ENCODE measurements around the gene ACP6. TPM values are rescaled to one million over a fixed set of nuclear protein-coding genes. Genes with fewer than 3 reads are reported as not detected.

ACP6 gene
- total RNA-seq, 1 donor, result 6.0 TPM

DNA sequence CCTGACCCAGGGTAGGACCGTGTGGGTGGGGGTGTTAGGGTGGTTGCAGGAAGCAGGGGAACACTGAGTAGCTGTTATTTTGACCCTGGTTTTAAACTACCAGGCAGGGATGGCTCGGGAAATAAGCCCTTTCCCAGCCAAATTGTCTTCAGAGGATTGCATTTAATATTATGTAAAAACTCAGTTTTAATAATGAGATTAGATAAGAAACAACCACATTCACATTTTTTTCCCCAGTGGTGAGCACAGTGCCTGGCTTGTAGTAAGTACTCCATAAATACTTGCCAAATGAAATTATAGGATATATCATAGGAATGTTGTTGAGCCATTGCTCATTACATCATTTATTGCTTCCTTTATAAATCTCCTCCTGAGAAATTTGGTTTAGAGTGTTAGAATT is 3.1 kb upstream of the ACP6 start:
- peak; percentile 87 for DNase-seq (ENCODE audit: low read depth)

GRCh38 chr1:147669469-147670318 is 630 bp downstream of the ACP6 start:
- peak overlapping the region; percentile 78 for H3K4me3 ChIP-seq (ENCODE audit: low read depth, low read length)
- TF ChIP-seq CTCF (IDR thresholded peaks at IDR 0.05; ENCODE audit: insufficient read depth, low read depth, low read length), result no peak
- DNase-seq (ENCODE audit: low read depth), result peak; percentile 51

More for the DNA sequence above, 3.1 kb upstream of the ACP6 start:
- no peak overlapping the region for H3K4me3 ChIP-seq (ENCODE audit: low read depth, low read length)
- TF ChIP-seq CTCF (IDR thresholded peaks at IDR 0.05; ENCODE audit: insufficient read depth, low read depth, low read length), result no peak

- H3K4me3 ChIP-seq (ENCODE audit: low read depth, low read length), result no peak overlapping the region
- TF ChIP-seq CTCF (IDR thresholded peaks at IDR 0.05; ENCODE audit: insufficient read depth, low read depth, low read length), result no peak
- DNase-seq (ENCODE audit: low read depth), result no peak
These were observed 4.8 kb downstream of the ACP6 start for GRCh38 chr1:147665521-147665920.

DNA sequence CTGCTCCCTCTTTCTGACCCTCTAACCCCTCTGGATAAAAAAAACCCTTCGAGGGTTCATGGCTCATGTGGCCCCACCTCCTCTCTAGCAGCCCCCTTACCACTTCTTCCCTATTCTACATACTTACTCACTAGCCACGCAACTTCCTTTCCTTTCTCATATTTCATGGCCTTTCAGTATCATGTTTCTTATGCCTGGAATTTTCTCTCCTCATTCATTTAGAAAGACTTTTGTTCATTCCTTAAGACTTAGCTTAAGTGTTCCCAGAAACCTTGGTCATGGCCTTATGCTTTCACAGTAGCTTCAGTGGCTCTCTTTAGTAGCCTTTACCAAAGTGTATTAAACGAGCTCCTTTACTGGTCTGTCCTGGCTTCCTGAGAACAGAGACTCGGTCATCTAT is 6.1 kb downstream of the ACP6 start:
- H3K4me3 ChIP-seq (ENCODE audit: low read depth, low read length), result no peak overlapping the region
- no peak for TF ChIP-seq CTCF (IDR thresholded peaks at IDR 0.05; ENCODE audit: insufficient read depth, low read depth, low read length)
- peak; percentile 16 for DNase-seq (ENCODE audit: low read depth)

- no peak for TF ChIP-seq CTCF (IDR thresholded peaks at IDR 0.05; ENCODE audit: insufficient read depth, low read depth, low read length)
- no peak for DNase-seq (ENCODE audit: low read depth)
- H3K4me3 ChIP-seq (ENCODE audit: low read depth, low read length), result no peak overlapping the region
These were observed 15.8 kb downstream of the ACP6 start for GRCh38 chr1:147654511-147654910.

DNA sequence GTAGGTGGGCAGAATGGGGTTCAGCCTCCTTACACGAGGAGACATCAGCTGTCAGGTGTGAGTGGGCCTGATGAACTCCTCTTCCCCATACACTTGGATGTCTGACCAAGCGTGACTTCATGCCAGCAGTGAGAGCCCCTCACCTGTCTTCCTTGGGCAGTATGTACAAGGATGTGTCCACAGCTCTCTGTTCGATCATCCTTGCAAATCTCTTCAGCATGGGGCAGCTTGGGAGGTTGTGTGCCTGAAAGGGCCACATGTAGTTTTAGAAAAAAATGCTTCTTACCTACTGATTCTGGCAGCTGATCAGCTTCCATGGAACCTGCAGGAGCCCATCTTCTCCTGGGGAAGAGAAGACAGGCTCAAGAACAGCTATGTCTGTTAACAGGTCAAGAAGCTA is 18.0 kb downstream of the ACP6 start:
- no peak overlapping the region for H3K4me3 ChIP-seq (ENCODE audit: low read depth, low read length)
- TF ChIP-seq CTCF (IDR thresholded peaks at IDR 0.05; ENCODE audit: insufficient read depth, low read depth, low read length), result no peak
- no peak for DNase-seq (ENCODE audit: low read depth)

All from fibroblast of villous mesenchyme (primary cell).